GM21737 (cell line): Measurements from ENCODE around the gene PGD.
"Not testable (repeated sequence)": the region's sequence is repeated elsewhere in the genome, so short reads cannot be mapped to it uniquely, and the experiment has no call there.

Experiments used
- ATAC-seq: cut with Tn5 transposase; IDR thresholded peaks from one replicate; pipeline ENCODE4 v1.9.1; 2021; ENCODE audit warnings: mild to moderate bottlenecking, moderate library complexity; ENCODE audit not compliant: unreplicated experiment

Gene PGD

DNA sequence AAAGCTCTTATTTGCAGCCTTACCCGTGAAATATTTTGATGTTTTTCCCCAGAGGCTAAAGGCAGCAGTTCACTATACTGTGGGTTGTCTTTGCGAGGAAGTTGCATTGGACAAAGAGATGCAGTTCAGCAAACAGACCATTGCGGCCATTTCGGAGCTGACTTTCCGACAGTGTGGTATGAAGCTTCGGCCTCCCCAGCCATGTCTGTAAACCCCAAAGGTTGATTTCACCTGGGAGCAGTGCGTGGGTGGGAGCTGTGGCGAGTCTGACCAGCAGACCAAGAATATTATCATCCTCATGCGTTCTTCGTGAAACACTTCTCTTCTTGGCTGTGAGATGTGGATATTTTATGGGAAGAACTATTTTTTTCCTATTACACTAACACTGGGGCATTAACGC, 34.9 kb downstream of the PGD start:
- ATAC-seq: no peak

- no peak for ATAC-seq
Measured at GRCh38 chr1:10434590-10434989, 35.7 kb downstream of the PGD start.

DNA sequence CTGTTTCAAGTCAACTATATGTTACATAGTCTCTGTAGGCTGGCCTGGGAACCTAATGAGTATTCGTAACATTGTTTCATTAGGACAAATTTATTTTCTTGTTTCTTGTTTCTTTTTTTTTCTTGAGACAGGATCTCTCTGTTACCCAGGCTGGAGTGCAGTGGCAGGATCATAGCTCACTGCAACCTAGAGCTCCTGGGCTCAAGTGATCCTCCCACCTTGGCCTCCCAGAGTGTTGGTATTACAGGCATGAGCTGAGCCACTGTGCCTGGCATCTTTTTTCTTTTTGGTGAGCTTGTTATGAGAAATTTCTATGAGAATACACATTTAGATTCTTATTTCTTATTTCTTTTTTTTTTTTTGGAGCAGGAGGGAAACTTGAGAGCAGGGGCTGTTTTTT, 38.2 kb downstream of the PGD start:
- no peak for ATAC-seq

DNA sequence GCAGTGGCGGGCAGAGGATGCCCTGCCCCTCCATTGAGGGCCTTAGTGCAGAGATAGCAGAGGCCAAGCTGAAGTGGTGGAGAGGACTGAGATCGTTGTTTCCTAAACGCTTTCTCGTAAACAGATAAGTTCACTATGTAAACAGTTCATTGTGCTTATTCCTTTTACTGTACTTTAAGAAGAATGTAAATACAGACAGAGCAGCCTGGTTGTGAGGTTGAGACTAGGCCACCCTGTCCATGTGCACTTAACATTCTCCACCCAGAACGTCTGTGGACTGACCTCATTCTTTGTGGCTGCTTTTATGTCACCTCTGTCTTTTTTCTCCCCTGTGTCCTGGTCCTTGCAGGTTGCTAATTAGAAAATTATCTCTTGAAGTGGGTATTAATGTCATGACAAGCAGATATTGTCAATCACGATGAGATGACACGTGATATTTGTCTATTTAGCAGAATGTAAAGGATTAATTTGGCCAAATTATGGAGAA, 39.9 kb downstream of the PGD start:
- no peak for ATAC-seq

DNA sequence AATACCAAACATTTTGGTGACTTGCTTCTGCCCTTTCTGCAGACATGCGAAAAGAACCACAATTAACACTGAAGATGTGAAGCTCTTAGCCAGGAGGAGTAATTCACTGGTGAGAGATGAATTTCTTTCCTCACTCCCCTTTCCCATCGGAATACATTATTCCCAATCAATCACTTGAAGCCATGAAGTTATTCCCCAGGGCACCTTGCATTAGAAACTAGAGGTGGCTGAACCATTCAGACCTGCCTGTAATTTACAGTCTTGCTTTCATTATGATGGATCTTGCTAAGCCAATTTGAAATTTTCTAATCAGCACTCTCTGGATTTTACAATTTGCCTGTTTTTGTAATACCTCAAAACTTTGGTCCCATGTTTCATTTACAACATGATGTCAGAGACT, 41.4 kb downstream of the PGD start:
- no peak for ATAC-seq

GRCh38 chr1:10440794-10441193, 41.9 kb downstream of the PGD start:
- no peak for ATAC-seq

GRCh38 chr1:10444248-10444647, 45.4 kb downstream of the PGD start:
- no peak for ATAC-seq

DNA sequence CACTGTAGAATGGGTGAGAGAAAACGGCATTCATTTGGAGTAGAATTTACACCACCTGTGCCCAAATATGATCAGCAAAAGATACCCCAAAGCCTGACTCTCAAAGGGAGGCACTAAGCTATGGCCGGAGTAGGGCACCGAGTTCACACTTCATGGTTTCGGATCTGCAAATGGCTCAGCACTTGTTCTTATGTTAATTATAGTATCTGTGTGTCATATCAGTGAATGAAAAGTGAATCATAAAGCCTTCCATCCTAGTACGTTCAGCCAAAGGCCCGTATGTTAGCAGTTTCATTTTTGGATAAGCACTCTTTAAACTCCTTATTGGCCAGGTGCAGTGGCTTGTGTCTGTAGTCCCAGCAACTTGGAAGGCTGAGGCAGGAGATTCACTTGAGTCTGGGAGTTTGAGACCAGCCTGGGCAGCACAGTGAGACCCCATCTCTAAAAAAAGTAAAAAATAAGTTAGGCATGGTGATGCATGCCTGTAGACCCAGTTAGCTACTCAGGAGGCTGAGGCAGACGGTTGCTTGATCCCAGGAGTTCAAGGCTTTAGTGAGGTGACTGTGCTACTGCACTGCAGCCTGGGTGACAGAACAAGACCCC, 46.0 kb downstream of the PGD start:
- ATAC-seq: no peak

DNA sequence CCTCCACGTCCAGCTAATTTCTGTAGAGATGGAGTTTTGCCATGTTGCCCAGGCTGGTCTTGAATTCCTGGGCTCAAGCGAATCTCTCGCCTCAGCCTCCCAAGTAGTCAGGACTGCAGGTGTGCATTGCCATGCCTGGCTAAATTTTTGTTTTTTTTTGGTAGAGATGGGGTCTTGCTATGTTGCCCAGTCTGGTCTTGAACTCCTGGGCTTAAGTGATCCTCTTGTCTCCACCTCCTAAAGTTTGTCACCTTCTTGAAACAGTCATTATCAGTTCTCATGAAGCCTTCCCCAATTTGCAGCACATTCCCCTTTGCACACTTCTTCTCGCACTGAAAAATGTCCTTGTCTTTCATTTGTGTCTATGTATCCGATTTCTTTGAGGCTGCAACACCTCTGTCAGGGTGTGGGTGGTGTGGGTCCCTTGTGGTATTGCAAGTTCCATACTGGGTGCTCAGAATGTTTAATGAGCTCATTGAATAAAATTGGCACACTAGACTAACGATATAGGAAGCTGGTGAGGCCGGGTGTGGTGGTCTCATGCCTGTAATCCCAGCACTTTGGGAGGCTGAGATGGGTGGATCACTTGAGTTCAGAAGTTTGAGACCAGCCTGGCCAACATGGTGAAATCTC, 48.0 kb downstream of the PGD start:
- no peak for ATAC-seq

- ATAC-seq: no peak
Measured at GRCh38 chr1:10449751-10450150, 50.9 kb downstream of the PGD start, which contains the start of gene CORT. Gene CORT, plus strand, starts transcription at chr1:10450031. Its CDS starts 193 bp downstream, at chr1:10450224.

GRCh38 chr1:10450156-10450814, 51.4 kb downstream of the PGD start:
- no peak for ATAC-seq

GRCh38 chr1:10450836-10451235, 52.0 kb downstream of the PGD start:
- no peak for ATAC-seq

DNA sequence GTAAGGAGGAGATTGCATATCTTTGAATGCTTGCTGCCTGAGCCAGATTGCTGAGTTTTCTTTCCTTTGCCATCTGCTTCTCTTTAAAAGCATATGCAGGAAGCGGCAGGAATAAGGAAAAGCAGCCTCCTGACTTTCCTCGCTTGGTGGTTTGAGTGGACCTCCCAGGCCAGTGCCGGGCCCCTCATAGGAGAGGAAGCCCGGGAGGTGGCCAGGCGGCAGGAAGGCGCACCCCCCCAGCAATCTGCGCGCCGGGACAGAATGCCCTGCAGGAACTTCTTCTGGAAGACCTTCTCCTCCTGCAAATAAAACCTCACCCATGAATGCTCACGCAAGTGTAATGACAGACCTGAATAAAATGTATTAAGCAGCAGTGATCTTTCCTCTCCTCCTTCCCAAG, 52.4 kb downstream of the PGD start:
- ATAC-seq: no peak

GRCh38 chr1:10456048-10456447, 57.2 kb downstream of the PGD start:
- ATAC-seq: no peak

GRCh38 chr1:10456661-10457060, 57.8 kb downstream of the PGD start:
- no peak for ATAC-seq

DNA sequence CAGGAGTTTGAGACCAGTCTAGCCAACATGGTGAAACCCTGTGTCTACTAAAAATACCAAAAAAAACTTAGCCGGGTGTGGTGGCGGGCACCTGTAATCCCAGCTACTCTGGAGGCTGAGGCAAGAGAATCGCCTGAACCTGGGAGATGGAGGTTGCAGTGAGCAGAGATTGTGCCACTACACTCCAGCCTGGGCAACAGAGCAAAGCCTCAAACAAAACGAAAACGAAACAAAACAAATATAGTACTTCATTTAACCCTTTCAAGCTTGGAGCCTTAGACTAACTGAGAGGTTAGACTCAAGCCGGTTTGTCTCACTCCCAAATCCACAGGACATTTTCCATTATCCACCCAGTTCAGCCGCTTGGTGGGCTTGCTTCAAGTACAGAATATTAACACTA, 58.6 kb downstream of the PGD start:
- not testable (repeated sequence) for ATAC-seq

GRCh38 chr1:10457875-10458274, 59.0 kb downstream of the PGD start:
- no peak for ATAC-seq

DNA sequence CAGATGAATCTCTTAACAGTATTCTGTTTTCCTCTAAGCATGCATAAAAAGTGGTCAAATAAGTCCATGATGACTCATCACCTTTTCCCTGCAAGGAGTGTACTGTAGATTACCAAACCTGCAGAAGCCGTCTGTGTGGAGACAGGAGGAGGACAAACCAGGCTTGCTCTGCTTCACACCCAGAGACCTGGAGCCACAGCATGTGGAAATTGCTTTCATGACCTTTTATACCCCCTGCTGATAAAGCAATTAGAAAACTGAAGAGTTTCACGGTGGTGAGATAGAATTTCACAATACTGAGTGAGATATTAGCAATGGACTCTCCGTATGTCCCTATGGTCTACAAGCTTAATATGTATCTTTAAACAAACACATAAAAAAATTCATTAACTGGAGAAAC, 60.3 kb downstream of the PGD start:
- ATAC-seq: no peak

DNA sequence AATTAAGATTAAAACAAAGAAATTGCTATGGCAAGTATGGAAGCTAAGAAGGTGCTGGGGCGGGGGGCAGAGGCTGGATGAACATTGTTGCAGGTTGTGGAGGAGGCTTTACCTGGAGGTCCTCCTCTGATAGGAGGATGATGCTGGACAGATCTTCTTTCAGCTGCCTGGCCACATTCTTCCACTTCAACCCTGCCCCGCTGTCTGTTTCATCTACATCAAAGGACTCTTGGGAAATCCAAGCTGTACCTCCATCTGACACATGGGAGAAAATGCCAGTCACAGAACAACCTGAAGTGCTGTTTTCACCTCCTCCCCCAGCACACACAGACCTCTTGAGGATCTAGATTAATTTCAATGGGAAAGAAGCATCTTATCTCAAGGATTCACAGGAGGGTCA, 68.2 kb downstream of the PGD start:
- ATAC-seq: no peak

DNA sequence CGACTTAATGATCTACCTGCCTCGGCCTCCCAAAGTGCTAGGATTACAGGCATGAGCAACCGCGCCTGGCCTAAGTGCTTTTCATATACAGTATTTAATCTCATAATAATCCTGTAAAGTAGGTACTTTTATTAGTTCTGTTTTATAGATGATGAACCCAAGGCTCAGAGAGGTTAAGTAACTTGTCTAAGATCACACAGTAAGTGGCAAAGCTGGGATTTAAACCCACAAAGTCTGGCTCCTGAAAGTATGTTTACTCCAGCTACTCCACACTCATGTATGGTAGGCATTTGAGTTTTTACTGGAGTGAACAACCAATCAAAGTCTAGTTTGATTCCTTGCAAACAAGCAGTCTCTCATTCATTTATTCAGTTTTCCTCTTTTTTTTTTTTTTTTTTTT, 71.2 kb downstream of the PGD start:
- no peak for ATAC-seq
